Tibial nerve (tissue), 4 donors: ENCODE results near the gene SNAPC4. TPM values are rescaled to one million over a fixed set of nuclear protein-coding genes. Genes with fewer than 3 reads are reported as not detected.

Experiments used
- DNase-seq, 2 donors: peaks; one replicate each; pipeline ENCODE4 v3.0.0-alpha.2; 2019; ENCODE audit warnings: low spot score in 2 of 2
- H3K27ac ChIP-seq, 4 donors: fragments of 200-600 bp; sonication (generic) in 3 of 4; one replicate each; pipeline ENCODE4 v1.5.1; 2017 to 2019; ENCODE audit warnings: mild to moderate bottlenecking in 1 of 4
- H3K27me3 ChIP-seq, 2 donors: fragments of 200-600 bp; sonication (generic) in 1 of 2; one replicate each; pipeline versions ENCODE4 v1.5.1 to v1.6.0; 2017 to 2019
- H3K36me3 ChIP-seq, 3 donors: fragments of 200-600 bp; sonication (generic); one replicate each; pipeline ENCODE4 v1.5.1; 2018 to 2019
- H3K4me1 ChIP-seq, 4 donors: fragments of 200-600 bp; sonication (generic) in 3 of 4; one replicate each; pipeline ENCODE4 v1.5.1; 2017 to 2019
- H3K4me3 ChIP-seq, 4 donors: fragments of 200-600 bp; sonication (generic) in 3 of 4; one replicate each; pipeline ENCODE4 v1.5.1; 2017 to 2019; ENCODE audit warnings: mild to moderate bottlenecking in 1 of 4, moderate library complexity in 1 of 4
- H3K9me3 ChIP-seq, 4 donors: fragments of 200-600 bp; sonication (generic) in 3 of 4; one replicate each; pipeline ENCODE4 v1.5.1; 2017 to 2019
- EP300 ChIP-seq, 2 donors: sonication (generic); formaldehyde crosslinking; IDR thresholded peaks; one replicate each; pipeline ENCODE4 v1.6.1; 2017; ENCODE audit warnings: antibody characterized with exemption in 2 of 2, mild to moderate bottlenecking in 1 of 2
- POLR2A ChIP-seq, 2 donors: fragments of 450-650 bp; IDR thresholded peaks; one replicate each; pipeline ENCODE4 v1.6.1; 2017; ENCODE audit warnings: antibody characterized with exemption in 2 of 2, mild to moderate bottlenecking in 2 of 2, moderate library complexity in 2 of 2
- WGBS, 2 donors: methylation state at CpG; one replicate each; pipeline ENCODE4 v1.1.5; 2018; 5-methylcytosine and 5-hydroxymethylcytosine counted together
- total RNA-seq, 4 donors: library from RNA; depleted of rRNA; stranded (reverse); fragments of >200 nt; gene quantifications; one replicate each; pipeline ENCODE4 v1.1.0, GENCODE V29; 2016
- TF ChIP-seq, protein P1 (sequence below), 5 experiments: fragments of 200-600 bp in 3 of 5; fragments of 450-650 bp in 2 of 5; sonication (generic) in 3 of 5; IDR thresholded peaks; one replicate each; pipeline ENCODE4 v1.5.1; 2016 to 2019; ENCODE audit warnings: antibody characterized with exemption in 5 of 5, mild to moderate bottlenecking in 3 of 5, moderate library complexity in 2 of 5

The SNAPC4 gene
- total RNA-seq, 4 donors from 2014 or later: 7.0 to 21.0 (median 9.5) TPM

DNA sequence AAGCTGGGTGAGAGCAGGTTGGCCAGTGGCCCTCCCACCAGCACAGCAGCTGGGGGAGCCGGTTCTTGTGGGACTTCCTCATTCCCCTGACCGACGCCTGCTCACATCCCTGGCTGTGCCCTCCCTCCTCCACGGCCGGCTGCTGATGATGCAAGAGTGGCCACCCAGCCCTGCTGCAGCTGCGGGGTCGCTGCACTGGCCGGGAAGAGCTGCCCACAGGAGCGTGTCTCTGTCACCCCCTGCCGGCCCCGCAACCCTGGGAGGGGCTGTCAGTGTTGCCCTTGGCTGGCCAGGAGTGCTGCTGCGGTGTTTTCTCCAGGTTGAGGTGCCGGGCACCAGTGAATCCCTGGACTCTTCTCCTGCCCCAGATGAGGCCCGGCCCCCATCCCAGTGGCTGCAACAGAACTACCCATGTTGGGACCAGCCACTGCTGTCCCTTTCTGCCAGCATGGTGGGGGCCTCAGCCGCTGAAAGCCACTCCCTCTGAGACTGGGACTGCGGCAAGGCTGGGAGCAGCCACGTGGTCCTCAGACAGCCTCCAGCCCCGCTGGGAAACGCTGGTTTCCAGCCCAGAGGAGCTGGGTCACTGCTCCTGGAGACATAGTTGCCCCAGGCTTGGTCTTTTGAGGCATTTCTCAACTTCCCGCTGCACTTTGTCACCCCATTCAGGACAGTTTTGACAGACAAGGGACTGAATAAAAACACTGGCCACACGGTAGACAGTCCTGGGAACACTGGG lies 27.2 kb downstream of the SNAPC4 start:
- Histone ChIP-seq H3K4me1 (peaks cover 0 to 29% (median 9%) of the 10 kb centered on the region in 4 donors), H3K4me3 (peak overlapping the region in 3 of 4 donors; percentile 5 to 42 (median 5)), H3K36me3 (peaks cover 0 to 35% (median 0%) of the 10 kb centered on the region in 3 donors), H3K27ac (peak overlapping the region in 2 of 4 donors; percentile 4 to 24), H3K27me3 (no peaks in the 10 kb centered on the region), H3K9me3 (no peaks in the 10 kb centered on the region)
- peak; percentile 51 to 53 for DNase-seq
- 5 to 7% methylated on average over 16 to 19 of the region's 21 CpGs for WGBS, 2 donors
- TF ChIP-seq, protein P1, sequence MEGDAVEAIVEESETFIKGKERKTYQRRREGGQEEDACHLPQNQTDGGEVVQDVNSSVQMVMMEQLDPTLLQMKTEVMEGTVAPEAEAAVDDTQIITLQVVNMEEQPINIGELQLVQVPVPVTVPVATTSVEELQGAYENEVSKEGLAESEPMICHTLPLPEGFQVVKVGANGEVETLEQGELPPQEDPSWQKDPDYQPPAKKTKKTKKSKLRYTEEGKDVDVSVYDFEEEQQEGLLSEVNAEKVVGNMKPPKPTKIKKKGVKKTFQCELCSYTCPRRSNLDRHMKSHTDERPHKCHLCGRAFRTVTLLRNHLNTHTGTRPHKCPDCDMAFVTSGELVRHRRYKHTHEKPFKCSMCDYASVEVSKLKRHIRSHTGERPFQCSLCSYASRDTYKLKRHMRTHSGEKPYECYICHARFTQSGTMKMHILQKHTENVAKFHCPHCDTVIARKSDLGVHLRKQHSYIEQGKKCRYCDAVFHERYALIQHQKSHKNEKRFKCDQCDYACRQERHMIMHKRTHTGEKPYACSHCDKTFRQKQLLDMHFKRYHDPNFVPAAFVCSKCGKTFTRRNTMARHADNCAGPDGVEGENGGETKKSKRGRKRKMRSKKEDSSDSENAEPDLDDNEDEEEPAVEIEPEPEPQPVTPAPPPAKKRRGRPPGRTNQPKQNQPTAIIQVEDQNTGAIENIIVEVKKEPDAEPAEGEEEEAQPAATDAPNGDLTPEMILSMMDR (IDR thresholded peaks at IDR 0.05): peak in 1 of 5 experiments; percentile 46
- no peak for TF ChIP-seq EP300 (IDR thresholded peaks at IDR 0.05)

DNA sequence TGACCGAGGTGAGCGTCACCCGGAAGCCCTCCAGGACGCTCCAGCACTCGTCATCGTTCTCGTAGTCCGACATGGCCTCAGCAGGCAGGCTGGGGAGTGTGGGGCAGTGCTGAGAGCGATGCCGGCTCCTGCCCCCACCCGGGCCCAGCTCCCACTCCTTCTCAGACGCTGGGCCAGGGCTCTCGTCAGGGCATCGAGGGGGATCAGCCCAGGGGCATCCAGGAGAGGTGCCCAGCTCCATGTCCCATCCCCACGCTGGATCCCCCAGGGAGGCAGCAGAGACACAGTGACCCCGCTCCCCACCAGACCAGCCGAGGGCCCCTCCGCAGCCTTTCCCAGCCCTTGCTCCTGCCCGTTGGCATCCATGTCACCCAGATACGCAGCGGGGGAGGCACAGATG lies 28.0 kb downstream of the SNAPC4 start:
- Histone ChIP-seq H3K27ac (no peak overlapping the region), H3K9me3 (no peaks in the 10 kb centered on the region), H3K27me3 (no peaks in the 10 kb centered on the region), H3K4me1 (peaks cover 0 to 26% (median 9%) of the 10 kb centered on the region in 4 donors), H3K36me3 (peaks cover 0 to 30% (median 0%) of the 10 kb centered on the region in 3 donors), H3K4me3 (no peak overlapping the region)
- WGBS, 2 donors: 85% methylated on average over 19 to 21 of the region's 21 CpGs
- DNase-seq: no peak
- TF ChIP-seq, protein P1 (IDR thresholded peaks at IDR 0.05): no peak
- TF ChIP-seq POLR2A (IDR thresholded peaks at IDR 0.05): no peak

DNA sequence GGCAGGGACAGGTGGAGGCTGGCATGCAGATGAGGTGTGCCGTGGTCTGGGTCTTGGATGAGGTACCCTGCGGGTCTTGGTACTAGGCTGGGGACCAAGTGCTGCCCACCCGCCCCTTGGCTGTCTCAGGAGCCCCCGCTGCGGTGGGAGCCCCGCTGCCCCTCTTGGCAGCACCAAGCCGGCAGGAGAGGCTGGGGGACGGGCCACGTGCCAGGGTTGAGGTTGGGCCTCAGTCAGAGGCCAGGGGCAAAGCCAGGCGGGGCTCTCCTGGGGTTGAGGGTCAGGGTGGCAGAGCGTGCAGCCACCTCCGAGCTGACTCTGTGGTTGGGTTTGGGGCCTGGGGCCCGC lies 28.5 kb downstream of the SNAPC4 start:
- no peak overlapping the region for H3K4me3 ChIP-seq
- no peak overlapping the region for H3K27ac ChIP-seq
- H3K4me1 ChIP-seq: peaks cover 0 to 21% (median 9%) of the 10 kb centered on the region in 4 donors
- no peak for DNase-seq
- peaks cover 0 to 30% (median 0%) of the 10 kb centered on the region in 3 donors for H3K36me3 ChIP-seq
- TF ChIP-seq POLR2A (IDR thresholded peaks at IDR 0.05) (no peak), EP300 (IDR thresholded peaks at IDR 0.05) (no peak)
- TF ChIP-seq, protein P1 (IDR thresholded peaks at IDR 0.05): no peak
- H3K9me3 ChIP-seq: no peaks in the 10 kb centered on the region
- WGBS, 2 donors: 79 to 93% methylated on average over 6 to 10 of the region's 13 CpGs
- no peaks in the 10 kb centered on the region for H3K27me3 ChIP-seq

DNA sequence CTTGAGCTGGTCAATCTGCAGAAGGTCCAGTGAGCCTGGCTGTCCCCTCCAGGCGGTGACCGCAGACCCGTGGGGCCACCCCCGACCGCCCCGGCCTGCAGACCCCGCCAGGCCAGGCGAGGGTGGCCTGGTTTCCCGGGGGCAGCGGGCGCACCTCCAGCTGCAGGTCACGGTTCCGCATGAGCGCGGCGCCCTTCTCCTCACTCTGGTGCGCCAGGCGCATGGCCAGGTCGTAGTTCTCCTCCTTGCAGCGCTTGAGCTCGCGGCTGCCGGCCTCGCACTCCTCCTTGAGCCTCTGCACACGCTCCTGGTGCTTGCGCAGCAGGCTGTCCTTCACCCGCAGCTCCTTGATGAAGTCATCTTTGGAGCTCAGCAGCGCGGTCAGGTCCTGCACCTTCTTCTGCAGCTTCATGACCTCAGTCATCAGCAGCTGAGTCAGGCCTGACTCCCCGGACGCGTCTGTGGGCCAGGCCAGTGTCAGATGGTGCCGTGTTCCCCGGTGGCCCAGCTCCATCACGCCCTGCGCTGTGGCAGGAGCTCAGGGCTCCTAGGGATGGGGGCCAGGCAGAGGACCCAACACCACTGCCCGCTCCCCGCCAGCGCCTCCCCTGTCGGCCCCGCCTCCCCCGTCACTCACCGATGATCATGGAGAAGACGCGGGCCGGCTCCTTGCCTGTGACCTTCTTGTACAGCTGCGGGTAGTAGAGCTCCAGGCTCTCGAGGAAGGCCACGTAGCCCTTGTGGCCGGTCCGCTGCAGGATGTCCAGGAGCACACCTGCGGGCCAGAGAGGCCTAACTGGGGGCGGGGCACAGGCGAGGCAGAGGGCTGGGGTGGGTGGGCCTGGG lies 29.1 kb downstream of the SNAPC4 start:
- Histone ChIP-seq H3K4me1 (peaks cover 0 to 22% (median 9%) of the 10 kb centered on the region in 4 donors), H3K27ac (no peak overlapping the region), H3K9me3 (no peaks in the 10 kb centered on the region), H3K4me3 (no peak overlapping the region), H3K27me3 (no peaks in the 10 kb centered on the region), H3K36me3 (peaks cover 0 to 27% (median 0%) of the 10 kb centered on the region in 3 donors)
- TF ChIP-seq EP300 (IDR thresholded peaks at IDR 0.05): no peak
- TF ChIP-seq POLR2A (IDR thresholded peaks at IDR 0.05): no peak
- TF ChIP-seq, protein P1 (IDR thresholded peaks at IDR 0.05): no peak
- no peak for DNase-seq
- WGBS, 2 donors: 89 to 92% methylated on average over 16 to 45 of the region's 54 CpGs

DNA sequence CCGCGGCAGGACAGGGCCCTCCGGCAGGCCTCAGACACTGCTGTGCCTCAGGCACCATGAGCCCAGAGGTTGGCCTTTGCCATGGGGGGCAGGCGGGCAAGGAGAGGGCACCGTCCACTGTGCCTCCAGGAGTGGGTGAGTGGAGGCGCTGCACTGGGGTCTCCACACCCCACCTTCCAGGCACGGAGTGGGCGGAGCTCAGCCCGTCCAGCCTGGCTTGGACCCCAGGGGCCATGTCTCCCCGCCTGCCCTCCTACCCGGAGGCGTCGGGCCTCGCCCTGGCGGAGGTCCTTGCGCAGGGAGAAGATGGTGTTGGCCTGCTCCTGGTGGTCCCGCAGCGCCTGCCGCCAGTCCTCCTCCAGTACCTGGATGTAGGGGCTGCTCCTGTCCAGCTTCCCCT lies 29.9 kb downstream of the SNAPC4 start:
- Histone ChIP-seq H3K36me3 (peaks cover 0 to 18% (median 0%) of the 10 kb centered on the region in 3 donors), H3K4me1 (peaks cover 0 to 29% (median 9%) of the 10 kb centered on the region in 4 donors), H3K27ac (no peak overlapping the region), H3K9me3 (no peaks in the 10 kb centered on the region), H3K27me3 (no peaks in the 10 kb centered on the region), H3K4me3 (no peak overlapping the region)
- DNase-seq: no peak
- 78 to 84% methylated on average over 6 to 13 of the region's 19 CpGs for WGBS, 2 donors
- no peak for TF ChIP-seq EP300 (IDR thresholded peaks at IDR 0.05)
- TF ChIP-seq POLR2A (IDR thresholded peaks at IDR 0.05): no peak
- TF ChIP-seq, protein P1 (IDR thresholded peaks at IDR 0.05): no peak
